ENCODE measurements around the gene ENDOD1. TPM values are rescaled to one million over a fixed set of nuclear protein-coding genes. Genes with fewer than 3 reads are reported as not detected.

Gene ENDOD1
- total and polyA plus RNA-seq, 4 experiments from 2014 or later = 7.2 to 13.3 (median 11.6) TPM

DNA sequence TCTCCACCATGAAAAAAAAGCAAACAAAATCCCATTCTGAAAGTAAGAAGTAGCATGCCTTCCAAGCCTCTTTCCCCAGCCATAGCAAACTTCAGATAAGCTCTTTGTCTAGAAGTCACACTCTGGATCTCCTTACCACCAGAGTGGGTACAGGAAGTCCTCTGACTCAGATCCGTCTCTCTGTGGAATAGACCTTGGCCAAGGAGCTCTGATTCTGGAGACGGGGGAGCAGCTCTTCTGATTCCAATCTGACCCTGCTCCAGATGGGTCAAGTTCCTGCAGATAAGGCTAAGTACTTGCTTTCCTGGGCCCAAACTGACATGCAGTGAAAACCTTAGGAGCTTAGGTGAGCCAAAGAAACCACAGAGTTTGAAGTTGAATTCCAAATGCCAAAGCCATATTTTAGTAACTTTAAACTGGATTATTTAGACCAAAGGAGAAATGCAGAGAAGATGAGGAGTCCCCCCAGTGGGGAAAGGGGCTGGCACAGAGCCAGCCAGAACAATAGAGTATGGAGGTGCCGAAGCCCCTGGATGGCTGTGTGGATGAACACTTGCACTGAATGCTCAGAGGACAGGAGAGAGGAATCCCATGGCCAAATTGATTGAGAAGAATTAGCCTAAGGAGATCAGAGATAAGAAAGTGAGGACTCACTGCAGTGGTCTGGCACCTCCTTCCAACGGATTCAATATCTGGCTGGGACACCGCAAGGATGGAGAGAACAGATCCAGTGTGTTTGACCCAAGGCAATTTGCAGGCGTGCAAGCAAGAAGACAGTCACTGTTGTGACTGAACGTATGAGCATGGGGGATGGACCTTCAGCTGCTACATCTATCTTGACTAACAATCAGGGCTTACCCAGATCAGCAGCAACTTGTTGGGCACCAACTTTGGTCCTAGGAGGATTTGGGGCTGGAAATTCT lies 54.9 kb downstream of the ENDOD1 start:
- Mint-ChIP-seq H3K36me3 (no peaks in the 10 kb centered on the region), H3K4me1 (peaks cover 2 to 3% (median 2%) of the 10 kb centered on the region in 4 donors), H3K9me3 (no peaks in the 10 kb centered on the region), H3K27ac (no peak overlapping the region), H3K27me3 (peaks cover 8 to 21% of the 10 kb centered on the region in 2 donors), H3K4me3 (no peak overlapping the region)
- H3K27me3 ChIP-seq (ENCODE audit: insufficient read depth, low read length) = no peaks in the 10 kb centered on the region
- no peaks in the 10 kb centered on the region for H3K4me1 ChIP-seq (ENCODE audit: insufficient read depth, low read length)
- no peaks in the 10 kb centered on the region for H3K9me3 ChIP-seq (ENCODE audit: control insufficient read depth in 1 of 2, low read length in 2 of 2)
- CTCF ChIA-PET (ENCODE audit: partially characterized antibody) = interaction anchor here (0.6 to 11.4 kb wide), 3 partner anchors 54 to 590 kb away, joined by 3 to 167 read pairs (median 4); partner anchors contain the start of gene SRSF8
- H3K4me3 ChIP-seq (ENCODE audit: low read length in 2 of 2) = no peak overlapping the region
- intact Hi-C loops (cut with micrococcal nuclease) = no loop called here
- no peaks in the 10 kb centered on the region for H3K36me3 ChIP-seq (ENCODE audit: insufficient read depth, low read length)
- no peak for DNase-seq
- POLR2A ChIA-PET (ENCODE audit: partially characterized antibody) = interaction anchor here (1.2 to 1.9 kb wide), 2 partner anchors 56 to 76 kb away, joined by 3 to 4 read pairs; no protein-coding TSS in a partner anchor
- H3K27ac ChIP-seq (ENCODE audit: low read depth, low read length) = no peak overlapping the region

DNA sequence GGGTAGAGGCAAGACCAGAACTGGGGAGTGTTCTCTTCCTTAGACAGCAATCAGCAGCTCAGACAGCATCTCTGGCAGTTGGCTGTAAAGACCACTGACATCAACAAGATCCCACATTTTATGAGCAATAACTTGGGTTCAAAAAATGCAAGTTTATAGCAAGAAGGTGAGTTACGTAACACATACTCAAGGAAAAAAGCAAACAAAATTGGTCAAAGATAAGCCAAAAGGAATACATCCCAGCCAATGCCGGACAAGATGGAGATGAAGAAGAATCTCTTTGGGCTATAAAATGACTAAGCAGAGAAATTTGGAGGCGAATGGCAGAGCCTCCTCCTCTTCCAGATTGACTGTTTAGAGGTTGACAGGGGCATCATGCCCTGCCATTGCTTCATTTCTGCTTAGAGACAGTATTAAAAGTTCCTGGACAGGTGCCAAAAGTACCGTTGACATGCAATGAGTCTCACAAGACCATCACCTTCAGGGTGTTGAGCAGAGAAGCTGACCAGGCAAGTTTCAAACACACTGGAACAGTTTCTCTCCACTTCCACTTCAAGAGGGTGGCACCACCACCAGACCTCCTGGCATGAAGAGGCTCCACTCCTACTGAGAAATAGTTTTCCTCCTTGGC lies 55.9 kb downstream of the ENDOD1 start:
- Histone ChIP-seq H3K27ac (ENCODE audit: low read depth, low read length) (no peak overlapping the region), H3K36me3 (ENCODE audit: insufficient read depth, low read length) (no peaks in the 10 kb centered on the region), H3K9me3 (ENCODE audit: control insufficient read depth in 1 of 2, low read length in 2 of 2) (no peaks in the 10 kb centered on the region), H3K4me3 (ENCODE audit: low read length in 2 of 2) (no peak overlapping the region), H3K4me1 (ENCODE audit: insufficient read depth, low read length) (peaks cover 6% of the 10 kb centered on the region), H3K27me3 (ENCODE audit: insufficient read depth, low read length) (no peaks in the 10 kb centered on the region)
- Mint-ChIP-seq H3K27me3 (peaks cover 8 to 21% of the 10 kb centered on the region in 2 donors), H3K36me3 (no peaks in the 10 kb centered on the region), H3K9me3 (no peaks in the 10 kb centered on the region), H3K4me1 (peaks cover 3 to 6% (median 4%) of the 10 kb centered on the region in 4 donors), H3K27ac (no peak overlapping the region), H3K4me3 (no peak overlapping the region)
- POLR2A ChIA-PET (ENCODE audit: partially characterized antibody) = interaction anchor here (1.2 to 1.9 kb wide), 2 partner anchors 57 to 77 kb away, joined by 3 to 4 read pairs; no protein-coding TSS in a partner anchor
- intact Hi-C loops (cut with micrococcal nuclease) = no loop called here
- CTCF ChIA-PET (ENCODE audit: partially characterized antibody) = interaction anchor here (1.0 to 11.4 kb wide), 2 partner anchors 61 to 76 kb away, joined by 3 to 167 read pairs; partner anchors contain the start of gene SRSF8
- DNase-seq = no peak

- ChIA-PET CTCF (ENCODE audit: partially characterized antibody) (interaction anchor here (1.6 to 16.1 kb wide), 5 partner anchors 10 to 615 kb away, joined by 3 to 446 read pairs (median 167); partner anchors contain the start of gene SRSF8), POLR2A (ENCODE audit: partially characterized antibody) (interaction anchor here (0.8 to 8.6 kb wide), 5 partner anchors 58 to 642 kb away, joined by 3 to 138 read pairs (median 5); partner anchors contain the start of genes ENDOD1, SESN3 and SRSF8)
- no peaks in the 10 kb centered on the region for H3K9me3 Mint-ChIP-seq
- H3K36me3 Mint-ChIP-seq = peaks cover 0 to 4% of the 10 kb centered on the region in 2 donors
- no peak overlapping the region for H3K4me3 Mint-ChIP-seq
- H3K4me1 ChIP-seq (ENCODE audit: insufficient read depth, low read length) = peaks cover 16% of the 10 kb centered on the region
- H3K9me3 ChIP-seq (ENCODE audit: control insufficient read depth in 1 of 2, low read length in 2 of 2) = no peaks in the 10 kb centered on the region
- no peak overlapping the region for H3K27ac ChIP-seq (ENCODE audit: low read depth, low read length)
- H3K27me3 ChIP-seq (ENCODE audit: insufficient read depth, low read length) = no peaks in the 10 kb centered on the region
- H3K27ac Mint-ChIP-seq = no peak overlapping the region
- peaks cover 8 to 16% of the 10 kb centered on the region in 2 donors for H3K27me3 Mint-ChIP-seq
- no peaks in the 10 kb centered on the region for H3K36me3 ChIP-seq (ENCODE audit: insufficient read depth, low read length)
- intact Hi-C loops (cut with micrococcal nuclease) = no loop called here
- no peak overlapping the region for H3K4me3 ChIP-seq (ENCODE audit: low read length in 2 of 2)
- DNase-seq = no peak
- H3K4me1 Mint-ChIP-seq = peaks cover 10 to 19% (median 14%) of the 10 kb centered on the region in 4 donors
Measured at GRCh38 chr11:95147364-95147905, 57.8 kb downstream of the ENDOD1 start.

- Mint-ChIP-seq H3K27ac (no peak overlapping the region), H3K27me3 (peaks cover 8 to 11% of the 10 kb centered on the region in 2 donors), H3K4me1 (peaks cover 14 to 29% (median 22%) of the 10 kb centered on the region in 4 donors), H3K4me3 (no peak overlapping the region), H3K36me3 (peaks cover 0 to 4% of the 10 kb centered on the region in 2 donors), H3K9me3 (no peaks in the 10 kb centered on the region)
- Histone ChIP-seq H3K9me3 (ENCODE audit: control insufficient read depth in 1 of 2, low read length in 2 of 2) (no peaks in the 10 kb centered on the region), H3K27ac (ENCODE audit: low read depth, low read length) (no peak overlapping the region), H3K4me1 (ENCODE audit: insufficient read depth, low read length) (peaks cover 22% of the 10 kb centered on the region), H3K36me3 (ENCODE audit: insufficient read depth, low read length) (no peaks in the 10 kb centered on the region), H3K27me3 (ENCODE audit: insufficient read depth, low read length) (no peaks in the 10 kb centered on the region), H3K4me3 (ENCODE audit: low read length in 2 of 2) (no peak overlapping the region)
- intact Hi-C loops (cut with micrococcal nuclease) = no loop called here
- POLR2A ChIA-PET (ENCODE audit: partially characterized antibody) = interaction anchor here (0.9 to 8.6 kb wide), 4 partner anchors 18 to 80 kb away, joined by 3 to 138 read pairs (median 10); partner anchors contain the start of genes ENDOD1 and SRSF8
- DNase-seq = no peak
- CTCF ChIA-PET (ENCODE audit: partially characterized antibody) = interaction anchor here (1.6 to 16.1 kb wide), 7 partner anchors 9 to 614 kb away, joined by 3 to 446 read pairs (median 58); partner anchors contain the start of genes ENDOD1 and SRSF8
Measured at GRCh38 chr11:95148406-95148805, 58.8 kb downstream of the ENDOD1 start.

GRCh38 chr11:95148938-95149337 lies 59.3 kb downstream of the ENDOD1 start:
- POLR2A ChIA-PET (ENCODE audit: partially characterized antibody) = interaction anchor here (0.9 to 8.6 kb wide), 5 partner anchors 19 to 617 kb away, joined by 3 to 138 read pairs (median 3); partner anchors contain the start of genes ENDOD1 and SRSF8
- DNase-seq = no peak
- peak overlapping the region in 5 of 8 donors; percentile 10 to 85 (median 43) for H3K4me3 Mint-ChIP-seq
- Histone ChIP-seq H3K4me1 (ENCODE audit: insufficient read depth, low read length) (peaks cover 28% of the 10 kb centered on the region), H3K9me3 (ENCODE audit: control insufficient read depth in 1 of 2, low read length in 2 of 2) (no peaks in the 10 kb centered on the region), H3K36me3 (ENCODE audit: insufficient read depth, low read length) (no peaks in the 10 kb centered on the region), H3K27me3 (ENCODE audit: insufficient read depth, low read length) (no peaks in the 10 kb centered on the region), H3K4me3 (ENCODE audit: low read length in 2 of 2) (no peak overlapping the region), H3K27ac (ENCODE audit: low read depth, low read length) (no peak overlapping the region)
- H3K27me3 Mint-ChIP-seq = peaks cover 6 to 11% of the 10 kb centered on the region in 2 donors
- H3K4me1 Mint-ChIP-seq = peaks cover 20 to 34% (median 28%) of the 10 kb centered on the region in 4 donors
- CTCF ChIA-PET (ENCODE audit: partially characterized antibody) = interaction anchor here (1.6 to 16.1 kb wide), 6 partner anchors 12 to 614 kb away, joined by 3 to 446 read pairs (median 112); partner anchors contain the start of genes ENDOD1 and SRSF8
- H3K36me3 Mint-ChIP-seq = peaks cover 0 to 4% of the 10 kb centered on the region in 2 donors
- peak overlapping the region in 3 of 7 donors; percentile 5 to 65 (median 19) for H3K27ac Mint-ChIP-seq
- H3K9me3 Mint-ChIP-seq = no peaks in the 10 kb centered on the region
- intact Hi-C loops (cut with micrococcal nuclease) = no loop called here

- Histone ChIP-seq H3K4me3 (ENCODE audit: low read length in 2 of 2) (peak overlapping the region in 1 of 2 donors; percentile 87), H3K9me3 (ENCODE audit: control insufficient read depth in 1 of 2, low read length in 2 of 2) (no peaks in the 10 kb centered on the region), H3K27me3 (ENCODE audit: insufficient read depth, low read length) (no peaks in the 10 kb centered on the region), H3K27ac (ENCODE audit: low read depth, low read length) (peak overlapping the region; percentile 80), H3K4me1 (ENCODE audit: insufficient read depth, low read length) (peaks cover 35% of the 10 kb centered on the region), H3K36me3 (ENCODE audit: insufficient read depth, low read length) (no peaks in the 10 kb centered on the region)
- intact Hi-C loops (cut with micrococcal nuclease) = loop anchor here (2.0 to 10.0 kb wide), 5 partner anchors 363 to 1277 kb away; partner anchors contain the start of genes C11orf97, JRKL and MAML2
- no peak for DNase-seq
- CTCF ChIA-PET (ENCODE audit: partially characterized antibody) = interaction anchor here (1.5 to 16.1 kb wide), 9 partner anchors 10 to 613 kb away, joined by 3 to 446 read pairs (median 58); partner anchors contain the start of genes ENDOD1, SESN3 and SRSF8
- peaks cover 2 to 8% of the 10 kb centered on the region in 2 donors for H3K27me3 Mint-ChIP-seq
- H3K27ac Mint-ChIP-seq = peak overlapping the region; percentile 9 to 99 (median 90)
- no peaks in the 10 kb centered on the region for H3K9me3 Mint-ChIP-seq
- peaks cover 0 to 4% of the 10 kb centered on the region in 2 donors for H3K36me3 Mint-ChIP-seq
- H3K4me1 Mint-ChIP-seq = peaks cover 26 to 43% (median 34%) of the 10 kb centered on the region in 4 donors
- POLR2A ChIA-PET (ENCODE audit: partially characterized antibody) = interaction anchor here (1.0 to 8.6 kb wide), 10 partner anchors 48 to 640 kb away, joined by 3 to 138 read pairs (median 10); partner anchors contain the start of genes CEP57, ENDOD1, FAM76B and SESN3
- peak overlapping the region; percentile 85 to 96 (median 90) for H3K4me3 Mint-ChIP-seq
Measured at GRCh38 chr11:95149651-95150364, 60.2 kb downstream of the ENDOD1 start.
